Measurements from ENCODE around the gene NACC2. TPM values are rescaled to one million over a fixed set of nuclear protein-coding genes. Genes with fewer than 3 reads are reported as not detected.

NACC2 gene
- total and polyA plus RNA-seq, 10 of the 15 experiments (the other 5 are each of a cell fraction or from before 2014, with no cell fraction given), result 0.66 to 14.7 (median 3.5) TPM

DNA sequence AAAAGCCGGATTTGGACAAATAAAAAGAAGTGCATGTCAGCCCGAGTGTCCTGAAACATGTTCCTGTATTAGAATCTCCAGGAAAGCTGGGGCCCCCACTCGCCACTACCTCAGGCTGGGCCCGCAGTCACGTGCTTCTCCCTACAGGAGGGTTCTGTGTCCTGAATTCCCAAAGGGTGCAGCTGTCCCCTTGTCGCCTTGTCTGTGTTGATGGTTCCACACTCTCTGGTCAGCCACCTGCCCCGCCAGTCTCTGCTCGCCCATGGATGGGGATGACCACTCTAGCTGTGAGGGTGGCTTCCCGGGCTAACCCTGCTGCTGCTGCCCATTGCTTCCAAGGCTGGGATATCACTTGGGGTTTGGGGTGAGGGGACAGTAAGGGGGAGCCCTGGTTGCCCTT, 26.7 kb upstream of the NACC2 start:
- Histone ChIP-seq H4K20me1 (ENCODE audit: control insufficient read depth, insufficient read depth) (no peaks in the 10 kb centered on the region), H3K79me2 (ENCODE audit: control insufficient read depth, insufficient read depth, low read length) (peaks cover 28% of the 10 kb centered on the region), H3K36me3 (ENCODE audit: control insufficient read depth in 2 of 2, insufficient read depth in 2 of 2, low read length in 1 of 2) (no peaks in the 10 kb centered on the region; a peak in 1 of 4 replicates), H3K9ac (ENCODE audit: control insufficient read depth, insufficient read depth, low read length) (no peak overlapping the region), H3K4me1 (ENCODE audit: control insufficient read depth, insufficient read depth, low read length) (peaks cover 5% of the 10 kb centered on the region), H3K27me3 (replicated peaks in 1 of 2; ENCODE audit: control insufficient read depth in 2 of 2, insufficient read depth in 2 of 2, low read length in 1 of 2) (no peaks in the 10 kb centered on the region; a peak in 1 of 4 replicates), H2AFZ (ENCODE audit: control insufficient read depth, low read depth, low read length) (no peak overlapping the region), H3K27ac (ENCODE audit: control insufficient read depth, insufficient read depth) (no peak overlapping the region), H3K4me2 (ENCODE audit: control insufficient read depth, insufficient read depth) (no peak overlapping the region), H3K9me3 (replicated peaks; ENCODE audit: control insufficient read depth, insufficient read depth, low read length) (no peaks in the 10 kb centered on the region; the same call in 2 of the 3 replicates), H3K4me3 (no peak overlapping the region)
- in situ Hi-C loops (cut with MboI) (loop anchor here (5.0 kb wide), 2 partner anchors 160 to 254 kb away; partner anchors contain the start of gene UBAC1), intact Hi-C loops (cut with micrococcal nuclease; ENCODE audit: unreplicated experiment) (loop anchor here (2.0 to 10.0 kb wide), 2 partner anchors 257 to 517 kb away; no protein-coding TSS in a partner anchor)
- RAD21 ChIA-PET (ENCODE audit: unreplicated experiment), result interaction anchor here (1.0 to 4.4 kb wide), 3 partner anchors 32 to 155 kb away, joined by 4 to 28 read pairs (median 9); no protein-coding TSS in a partner anchor
- ATAC-seq (no peak), DNase-seq (ENCODE audit: low read depth, low spot score) (no peak), FAIRE-seq (no peak)
- no TSS peak for BruUV-seq (replicated peaks)
- POLR2A ChIA-PET, result interaction anchor here (1.1 kb wide), 1 partner anchor 15 kb away, joined by 5 read pairs; no protein-coding TSS in a partner anchor
- TF ChIP-seq ZNF24 (IDR thresholded peaks at IDR 0.05) (no peak), CBFB (IDR thresholded peaks at IDR 0.05; ENCODE audit: low read depth) (no peak), RELA (IDR thresholded peaks at IDR 0.05; ENCODE audit: borderline replicate concordance, partially characterized antibody) (no peak), RCOR1 (conservative IDR thresholded peaks at IDR 0.05; ENCODE audit: low read depth, low read length) (no peak), CREM (IDR thresholded peaks at IDR 0.05; ENCODE audit: low read depth) (no peak), RBBP5 (conservative IDR thresholded peaks at IDR 0.05) (no peak), TARDBP (IDR thresholded peaks at IDR 0.05; ENCODE audit: borderline replicate concordance) (no peak)
- TF ChIP-seq, protein P1, sequence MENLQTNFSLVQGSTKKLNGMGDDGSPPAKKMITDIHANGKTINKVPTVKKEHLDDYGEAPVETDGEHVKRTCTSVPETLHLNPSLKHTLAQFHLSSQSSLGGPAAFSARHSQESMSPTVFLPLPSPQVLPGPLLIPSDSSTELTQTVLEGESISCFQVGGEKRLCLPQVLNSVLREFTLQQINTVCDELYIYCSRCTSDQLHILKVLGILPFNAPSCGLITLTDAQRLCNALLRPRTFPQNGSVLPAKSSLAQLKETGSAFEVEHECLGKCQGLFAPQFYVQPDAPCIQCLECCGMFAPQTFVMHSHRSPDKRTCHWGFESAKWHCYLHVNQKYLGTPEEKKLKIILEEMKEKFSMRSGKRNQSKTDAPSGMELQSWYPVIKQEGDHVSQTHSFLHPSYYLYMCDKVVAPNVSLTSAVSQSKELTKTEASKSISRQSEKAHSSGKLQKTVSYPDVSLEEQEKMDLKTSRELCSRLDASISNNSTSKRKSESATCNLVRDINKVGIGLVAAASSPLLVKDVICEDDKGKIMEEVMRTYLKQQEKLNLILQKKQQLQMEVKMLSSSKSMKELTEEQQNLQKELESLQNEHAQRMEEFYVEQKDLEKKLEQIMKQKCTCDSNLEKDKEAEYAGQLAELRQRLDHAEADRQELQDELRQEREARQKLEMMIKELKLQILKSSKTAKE (IDR thresholded peaks at IDR 0.05; ENCODE audit: low read depth, poor library complexity, severe bottlenecking), result no peak
- 89% methylated on average over 9 of the region's 9 CpGs for WGBS (ENCODE audit: insufficient coverage, insufficient replicate concordance, low lambda C conversion rate, missing lambda C conversion rate)
- SMC1A ChIA-PET (ENCODE audit: uncharacterized antibody, unreplicated experiment), result interaction anchor here (0.9 to 2.4 kb wide), 6 partner anchors 28 to 166 kb away, joined by 3 to 15 read pairs (median 5); partner anchors contain the start of gene UBAC1
- CTCF ChIA-PET, result interaction anchor here (0.6 to 6.2 kb wide), 11 partner anchors 17 to 521 kb away, joined by 3 to 59 read pairs (median 4); no protein-coding TSS in a partner anchor

Measured in GM12878 (cell line).